Measurements from ENCODE around the gene TRMT13. TPM values are rescaled to one million over a fixed set of nuclear protein-coding genes. Genes with fewer than 3 reads are reported as not detected.

TRMT13 gene
- polyA plus RNA-seq, 1 of the 3 experiments (the other 2 are of a cell fraction): 7.6 TPM

DNA sequence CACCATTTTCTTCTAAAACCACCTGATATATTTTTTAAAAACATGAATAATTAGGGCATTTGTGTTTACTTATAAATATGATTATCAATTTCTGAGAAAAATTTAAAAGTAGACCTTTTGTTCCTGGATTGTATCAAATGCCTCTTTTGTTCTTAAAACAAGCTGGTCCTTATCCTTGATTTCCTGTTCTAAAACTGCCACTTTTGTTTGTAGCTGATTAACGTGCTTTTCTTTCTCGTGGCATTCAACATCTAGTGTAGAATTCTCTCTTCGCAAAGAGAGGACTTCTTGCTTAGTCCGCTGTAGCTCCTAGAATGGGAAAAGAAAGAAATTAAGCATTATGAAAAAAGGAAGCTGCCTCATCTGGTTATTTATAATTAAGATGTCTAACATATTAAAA is 25.3 kb upstream of the TRMT13 start (continued):
- TF ChIP-seq, protein P1, sequence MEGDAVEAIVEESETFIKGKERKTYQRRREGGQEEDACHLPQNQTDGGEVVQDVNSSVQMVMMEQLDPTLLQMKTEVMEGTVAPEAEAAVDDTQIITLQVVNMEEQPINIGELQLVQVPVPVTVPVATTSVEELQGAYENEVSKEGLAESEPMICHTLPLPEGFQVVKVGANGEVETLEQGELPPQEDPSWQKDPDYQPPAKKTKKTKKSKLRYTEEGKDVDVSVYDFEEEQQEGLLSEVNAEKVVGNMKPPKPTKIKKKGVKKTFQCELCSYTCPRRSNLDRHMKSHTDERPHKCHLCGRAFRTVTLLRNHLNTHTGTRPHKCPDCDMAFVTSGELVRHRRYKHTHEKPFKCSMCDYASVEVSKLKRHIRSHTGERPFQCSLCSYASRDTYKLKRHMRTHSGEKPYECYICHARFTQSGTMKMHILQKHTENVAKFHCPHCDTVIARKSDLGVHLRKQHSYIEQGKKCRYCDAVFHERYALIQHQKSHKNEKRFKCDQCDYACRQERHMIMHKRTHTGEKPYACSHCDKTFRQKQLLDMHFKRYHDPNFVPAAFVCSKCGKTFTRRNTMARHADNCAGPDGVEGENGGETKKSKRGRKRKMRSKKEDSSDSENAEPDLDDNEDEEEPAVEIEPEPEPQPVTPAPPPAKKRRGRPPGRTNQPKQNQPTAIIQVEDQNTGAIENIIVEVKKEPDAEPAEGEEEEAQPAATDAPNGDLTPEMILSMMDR (IDR thresholded peaks at IDR 0.05): no peak
- TF ChIP-seq RFX5 (IDR thresholded peaks at IDR 0.05; ENCODE audit: low read length) (no peak), TCF12 (IDR thresholded peaks at IDR 0.05) (no peak)

- H3K27ac ChIP-seq (ENCODE audit: low read depth in 2 of 2, low read length in 1 of 2): no peak overlapping the region
- H2AFZ ChIP-seq (ENCODE audit: low read depth): no peak overlapping the region; the same call in 1 of the 2 replicates
- no peak overlapping the region for H3K4me3 ChIP-seq (ENCODE audit: low read depth in 2 of 2, low read length in 1 of 2)
- H4K20me1 ChIP-seq (ENCODE audit: insufficient read depth): no peaks in the 10 kb centered on the region
- TF ChIP-seq GATA2 (CRISPR knock-in tag; IDR thresholded peaks at IDR 0.05): no peak
- no peak for TF ChIP-seq MEF2A (IDR thresholded peaks at IDR 0.05; ENCODE audit: borderline replicate concordance, low read depth)
- TF ChIP-seq ELF1 (IDR thresholded peaks at IDR 0.05): no peak
- no peak for TF ChIP-seq POLR2AphosphoS5 (IDR thresholded peaks at IDR 0.05; ENCODE audit: low read depth, low read length)
- no peaks in the 10 kb centered on the region for H3K9me3 ChIP-seq
- H3F3A ChIP-seq (replicated peaks; ENCODE audit: insufficient read depth): peaks cover 5% of the 10 kb centered on the region
- peaks cover 39 to 43% of the 10 kb centered on the region in 2 experiments for H3K36me3 ChIP-seq (replicated peaks in 1 of 2; ENCODE audit: control insufficient read depth in 1 of 2, insufficient read depth in 2 of 2, low read length in 1 of 2)
- no peak overlapping the region for H3K9ac ChIP-seq
- no peaks in the 10 kb centered on the region for H3K79me2 ChIP-seq (ENCODE audit: insufficient read depth)
- no peak overlapping the region for H3K4me2 ChIP-seq
- no peaks in the 10 kb centered on the region for H3K27me3 ChIP-seq (ENCODE audit: insufficient read depth)
- no peak for DNase-seq
- no peaks in the 10 kb centered on the region for H3K4me1 ChIP-seq (ENCODE audit: control insufficient read depth in 1 of 2, insufficient read depth in 2 of 2, low read depth in 1 of 2, low read length in 1 of 2)
- POLR2A ChIA-PET: no interaction called here
- CTCF ChIA-PET: interaction anchor here (0.9 kb wide), 1 partner anchor 346 kb away, joined by 3 read pairs; no protein-coding TSS in a partner anchor
- H3K9me2 ChIP-seq: no peaks in the 10 kb centered on the region
Observed at GRCh38 chr1:100109554-100110066, 23.4 kb upstream of the TRMT13 start.

GRCh38 chr1:100115524-100115923 is 17.4 kb upstream of the TRMT13 start:
- Histone ChIP-seq H3K27me3 (ENCODE audit: insufficient read depth) (no peaks in the 10 kb centered on the region), H3K36me3 (replicated peaks in 1 of 2; ENCODE audit: control insufficient read depth in 1 of 2, insufficient read depth in 2 of 2, low read length in 1 of 2) (peaks cover 22 to 34% of the 10 kb centered on the region in 2 experiments), H2AFZ (ENCODE audit: low read depth) (no peak overlapping the region), H3F3A (replicated peaks; ENCODE audit: insufficient read depth) (no peaks in the 10 kb centered on the region), H3K27ac (ENCODE audit: low read depth in 2 of 2, low read length in 1 of 2) (no peak overlapping the region), H3K9me2 (no peaks in the 10 kb centered on the region), H4K20me1 (ENCODE audit: insufficient read depth) (no peaks in the 10 kb centered on the region), H3K4me1 (ENCODE audit: control insufficient read depth in 1 of 2, insufficient read depth in 2 of 2, low read depth in 1 of 2, low read length in 1 of 2) (no peaks in the 10 kb centered on the region), H3K4me2 (no peak overlapping the region), H3K9ac (no peak overlapping the region), H3K4me3 (ENCODE audit: low read depth in 2 of 2, low read length in 1 of 2) (no peak overlapping the region), H3K79me2 (ENCODE audit: insufficient read depth) (no peaks in the 10 kb centered on the region), H3K9me3 (no peaks in the 10 kb centered on the region)
- WGBS (ENCODE audit: low lambda C conversion rate): 97% methylated on average over 4 of the region's 4 CpGs
- no peak for DNase-seq
- ChIA-PET POLR2A (no interaction called here), CTCF (interaction anchor here (1.0 kb wide), 1 partner anchor 340 kb away, joined by 3 read pairs; no protein-coding TSS in a partner anchor)
- TF ChIP-seq, protein P2, sequence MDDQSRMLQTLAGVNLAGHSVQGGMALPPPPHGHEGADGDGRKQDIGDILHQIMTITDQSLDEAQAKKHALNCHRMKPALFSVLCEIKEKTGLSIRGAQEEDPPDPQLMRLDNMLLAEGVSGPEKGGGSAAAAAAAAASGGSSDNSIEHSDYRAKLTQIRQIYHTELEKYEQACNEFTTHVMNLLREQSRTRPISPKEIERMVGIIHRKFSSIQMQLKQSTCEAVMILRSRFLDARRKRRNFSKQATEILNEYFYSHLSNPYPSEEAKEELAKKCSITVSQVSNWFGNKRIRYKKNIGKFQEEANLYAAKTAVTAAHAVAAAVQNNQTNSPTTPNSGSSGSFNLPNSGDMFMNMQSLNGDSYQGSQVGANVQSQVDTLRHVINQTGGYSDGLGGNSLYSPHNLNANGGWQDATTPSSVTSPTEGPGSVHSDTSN (IDR thresholded peaks at IDR 0.05): no peak
- no peak for TF ChIP-seq USF1 (IDR thresholded peaks at IDR 0.05; ENCODE audit: borderline replicate concordance, low read depth)
- no peak for TF ChIP-seq IRF3 (IDR thresholded peaks at IDR 0.05; ENCODE audit: low read depth, low read length)
- no peak for TF ChIP-seq SIN3A (IDR thresholded peaks at IDR 0.05; ENCODE audit: borderline replicate concordance, low read depth, low read length)
- TF ChIP-seq POLR2AphosphoS5 (IDR thresholded peaks at IDR 0.05; ENCODE audit: low read depth, low read length): no peak
- TF ChIP-seq RCOR1 (IDR thresholded peaks at IDR 0.05; ENCODE audit: low read length): no peak
- TF ChIP-seq ELF1 (IDR thresholded peaks at IDR 0.05): no peak
- TF ChIP-seq ZBTB33 (IDR thresholded peaks at IDR 0.05; ENCODE audit: borderline replicate concordance, low read depth): no peak
- TF ChIP-seq TCF12 (IDR thresholded peaks at IDR 0.05): no peak
- TF ChIP-seq GABPA (IDR thresholded peaks at IDR 0.05; ENCODE audit: low read depth): no peak
- TF ChIP-seq EP300 (IDR thresholded peaks at IDR 0.05; ENCODE audit: borderline replicate concordance in 1 of 2, low read depth in 1 of 2, low read length in 1 of 2): no peak
- TF ChIP-seq GATA2 (CRISPR knock-in tag; IDR thresholded peaks at IDR 0.05): no peak
- TF ChIP-seq FOXJ3 (CRISPR knock-in tag; IDR thresholded peaks at IDR 0.05): no peak
- TF ChIP-seq YY1 (IDR thresholded peaks at IDR 0.05; ENCODE audit: low read depth): no peak
- no peak for TF ChIP-seq NFIC (IDR thresholded peaks at IDR 0.05; ENCODE audit: borderline replicate concordance)
